AG09309 (cell line): Measurements from ENCODE around the gene RHBDD1.

Experiments used
- DNase-seq: peaks from one replicate; pipeline ENCODE4 v3.0.0-alpha.2; 2010; ENCODE audit warnings: low read depth
- H3K4me3 ChIP-seq: 2 replicates; pipeline ENCODE4 v1.5.1; 2011; ENCODE audit warnings: mild to moderate bottlenecking, low read depth, low read length, moderate library complexity; ENCODE audit not compliant: control insufficient read depth
- TF ChIP-seq, protein P1 (sequence below): IDR thresholded peaks from 2 replicates; pipeline ENCODE4 v1.5.1; 2011; ENCODE audit warnings: mild to moderate bottlenecking, low read depth, low read length, inconsistent platforms; ENCODE audit not compliant: insufficient read depth, control insufficient read depth; ENCODE audit errors: missing control alignments

RHBDD1 gene

GRCh38 chr2:227007148-227007547 is 171.3 kb downstream of the RHBDD1 start:
- DNase-seq = no peak
- TF ChIP-seq, protein P1, sequence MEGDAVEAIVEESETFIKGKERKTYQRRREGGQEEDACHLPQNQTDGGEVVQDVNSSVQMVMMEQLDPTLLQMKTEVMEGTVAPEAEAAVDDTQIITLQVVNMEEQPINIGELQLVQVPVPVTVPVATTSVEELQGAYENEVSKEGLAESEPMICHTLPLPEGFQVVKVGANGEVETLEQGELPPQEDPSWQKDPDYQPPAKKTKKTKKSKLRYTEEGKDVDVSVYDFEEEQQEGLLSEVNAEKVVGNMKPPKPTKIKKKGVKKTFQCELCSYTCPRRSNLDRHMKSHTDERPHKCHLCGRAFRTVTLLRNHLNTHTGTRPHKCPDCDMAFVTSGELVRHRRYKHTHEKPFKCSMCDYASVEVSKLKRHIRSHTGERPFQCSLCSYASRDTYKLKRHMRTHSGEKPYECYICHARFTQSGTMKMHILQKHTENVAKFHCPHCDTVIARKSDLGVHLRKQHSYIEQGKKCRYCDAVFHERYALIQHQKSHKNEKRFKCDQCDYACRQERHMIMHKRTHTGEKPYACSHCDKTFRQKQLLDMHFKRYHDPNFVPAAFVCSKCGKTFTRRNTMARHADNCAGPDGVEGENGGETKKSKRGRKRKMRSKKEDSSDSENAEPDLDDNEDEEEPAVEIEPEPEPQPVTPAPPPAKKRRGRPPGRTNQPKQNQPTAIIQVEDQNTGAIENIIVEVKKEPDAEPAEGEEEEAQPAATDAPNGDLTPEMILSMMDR = no peak

GRCh38 chr2:227007940-227008339 is 172.1 kb downstream of the RHBDD1 start:
- DNase-seq = no peak

More at GRCh38 chr2:227007148-227007547, 171.3 kb downstream of the RHBDD1 start:
- no peak overlapping the region for H3K4me3 ChIP-seq

GRCh38 chr2:227010433-227010832 is 174.6 kb downstream of the RHBDD1 start:
- TF ChIP-seq, protein P1 = no peak
- no peak for DNase-seq
- no peak overlapping the region for H3K4me3 ChIP-seq

More at GRCh38 chr2:227007940-227008339, 172.1 kb downstream of the RHBDD1 start:
- TF ChIP-seq, protein P1 = no peak
- no peak overlapping the region for H3K4me3 ChIP-seq

DNA sequence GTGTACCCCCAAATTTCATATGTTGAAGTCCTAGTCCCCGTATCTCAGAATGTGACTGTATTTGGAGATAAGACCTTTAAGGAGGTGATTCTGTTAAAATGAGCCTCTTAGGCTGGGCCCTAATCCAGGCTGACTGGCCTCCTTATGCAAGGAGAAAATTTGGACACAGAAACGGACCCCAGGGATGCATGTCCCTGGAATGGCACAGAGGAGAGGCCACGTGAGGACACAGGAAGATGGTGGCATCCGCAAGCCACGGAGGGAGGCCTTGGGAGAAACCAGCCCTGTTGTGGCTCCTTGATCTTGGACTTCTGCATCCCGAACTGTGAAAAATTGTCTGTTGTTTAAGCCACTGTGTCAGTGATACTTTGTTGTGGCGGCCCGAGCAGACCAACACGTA is 177.5 kb downstream of the RHBDD1 start:
- no peak for DNase-seq
- no peak overlapping the region for H3K4me3 ChIP-seq
- TF ChIP-seq, protein P1 = no peak

- no peak overlapping the region for H3K4me3 ChIP-seq
- TF ChIP-seq, protein P1 = no peak
- DNase-seq = no peak
These were observed 178.0 kb downstream of the RHBDD1 start for GRCh38 chr2:227013881-227014280.

DNA sequence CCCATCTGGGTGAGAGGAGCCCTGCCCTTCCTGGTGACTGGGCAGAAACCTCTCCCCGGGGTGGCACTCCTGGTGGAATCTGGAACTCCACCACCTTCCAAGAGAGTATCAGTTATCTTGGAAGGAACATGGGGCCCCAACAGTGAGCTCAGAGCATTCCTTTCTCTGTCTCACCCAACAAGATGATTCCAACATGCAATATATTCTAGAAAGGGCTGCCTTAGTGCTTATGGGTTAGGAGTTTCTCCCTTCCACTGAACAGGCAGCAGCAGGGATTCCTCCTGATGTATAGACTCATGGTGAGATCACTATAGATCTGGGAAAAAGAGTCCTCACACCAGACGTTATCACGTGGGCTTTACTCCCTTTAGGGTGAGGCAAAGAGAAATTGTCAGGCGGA is 181.0 kb downstream of the RHBDD1 start:
- no peak overlapping the region for H3K4me3 ChIP-seq
- TF ChIP-seq, protein P1 = no peak
- DNase-seq = no peak

DNA sequence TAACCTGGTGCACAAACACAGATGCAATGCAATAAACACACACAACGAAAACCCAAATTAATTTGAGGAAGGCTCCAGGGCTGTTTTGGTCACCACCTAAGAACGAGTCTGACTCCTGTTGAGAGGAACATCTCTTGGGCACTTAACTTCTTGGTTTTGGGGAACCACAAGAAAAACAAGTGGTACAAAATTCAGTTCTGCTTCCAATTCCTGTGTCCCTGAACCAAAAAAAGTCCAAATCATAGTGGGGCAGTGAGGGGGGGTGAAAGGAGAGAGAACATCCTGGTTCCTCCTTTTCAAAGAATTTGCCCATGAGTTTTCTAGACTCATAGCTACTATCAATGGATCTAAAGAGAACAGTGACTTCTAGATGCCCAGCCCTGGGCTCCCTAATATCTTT is 184.6 kb downstream of the RHBDD1 start:
- no peak for DNase-seq
- TF ChIP-seq, protein P1 = no peak
- H3K4me3 ChIP-seq = no peak overlapping the region
